ENCODE data around the gene SAPCD1. TPM values are rescaled to one million over a fixed set of nuclear protein-coding genes. Genes with fewer than 3 reads are reported as not detected.

Gene SAPCD1
- total RNA-seq, 1 experiment from 2014 or later, result 13.7 TPM

GRCh38 chr6:31749301-31750036 is 13.0 kb upstream of the SAPCD1 start:
- TF ChIP-seq ZMAT4 (CRISPR knock-in tag; IDR thresholded peaks at IDR 0.05), result no peak
- no peak for TF ChIP-seq AFF4 (CRISPR knock-in tag; IDR thresholded peaks at IDR 0.05; ENCODE audit: borderline replicate concordance)
- TF ChIP-seq ELF4 (CRISPR knock-in tag; IDR thresholded peaks at IDR 0.05; ENCODE audit: low read depth), result no peak
- TF ChIP-seq TEAD1 (CRISPR knock-in tag; IDR thresholded peaks at IDR 0.05), result no peak
- TF ChIP-seq AR (CRISPR knock-in tag; IDR thresholded peaks at IDR 0.05), result no peak
- no peak for TF ChIP-seq ZNF281 (CRISPR knock-in tag; IDR thresholded peaks at IDR 0.05)
- TF ChIP-seq ZNF263 (CRISPR knock-in tag; IDR thresholded peaks at IDR 0.05; ENCODE audit: low read depth), result no peak
- no peak for TF ChIP-seq ESRRA (CRISPR knock-in tag; IDR thresholded peaks at IDR 0.05; ENCODE audit: borderline replicate concordance)
- no peak for TF ChIP-seq PREB (CRISPR knock-in tag; IDR thresholded peaks at IDR 0.05; ENCODE audit: borderline replicate concordance)
- TF ChIP-seq ZNF671 (CRISPR knock-in tag; IDR thresholded peaks at IDR 0.05), result no peak
- TF ChIP-seq JUN (CRISPR knock-in tag; IDR thresholded peaks at IDR 0.05), result no peak
- no peak for TF ChIP-seq SMAD3 (CRISPR knock-in tag; IDR thresholded peaks at IDR 0.05; ENCODE audit: borderline replicate concordance)
- TF ChIP-seq ZNF425 (CRISPR knock-in tag; conservative IDR thresholded peaks at IDR 0.05), result no peak
- TF ChIP-seq ZBTB21 (CRISPR knock-in tag; IDR thresholded peaks at IDR 0.05; ENCODE audit: borderline replicate concordance), result no peak
- no peak for TF ChIP-seq ATF1 (CRISPR knock-in tag; IDR thresholded peaks at IDR 0.05)
- TF ChIP-seq ZNF121 (CRISPR knock-in tag; IDR thresholded peaks at IDR 0.05), result no peak
- no peak for TF ChIP-seq ZBTB43 (CRISPR knock-in tag; IDR thresholded peaks at IDR 0.05)
- no peak for TF ChIP-seq NR2C2 (CRISPR knock-in tag; IDR thresholded peaks at IDR 0.05)
- no peak for TF ChIP-seq SMAD4 (CRISPR knock-in tag; IDR thresholded peaks at IDR 0.05)
- no peak for ATAC-seq
- Mint-ChIP-seq H3K4me3 (no peak overlapping the region), H3K27me3 (ENCODE audit: low read depth) (no peaks in the 10 kb centered on the region; the same call in 1 of the 2 replicates), H3K9me3 (no peaks in the 10 kb centered on the region), H3K4me1 (peaks cover 7% of the 10 kb centered on the region), H3K36me3 (peaks cover 13% of the 10 kb centered on the region), H3K27ac (no peak overlapping the region)
- ChIA-PET POLR2A (no interaction called here), CTCF (interaction anchor here (0.6 kb wide), 1 partner anchor 13 kb away, joined by 3 read pairs; the partner anchor contains the start of gene SAPCD1)
- no peak for DNase-seq (ENCODE audit: low spot score)
